ENCODE data around the gene DAZAP2. TPM values are rescaled to one million over a fixed set of nuclear protein-coding genes. Genes with fewer than 3 reads are reported as not detected.

DAZAP2 gene
- total RNA-seq, 2 experiments from 2014 or later, result 131 to 137 TPM

DNA sequence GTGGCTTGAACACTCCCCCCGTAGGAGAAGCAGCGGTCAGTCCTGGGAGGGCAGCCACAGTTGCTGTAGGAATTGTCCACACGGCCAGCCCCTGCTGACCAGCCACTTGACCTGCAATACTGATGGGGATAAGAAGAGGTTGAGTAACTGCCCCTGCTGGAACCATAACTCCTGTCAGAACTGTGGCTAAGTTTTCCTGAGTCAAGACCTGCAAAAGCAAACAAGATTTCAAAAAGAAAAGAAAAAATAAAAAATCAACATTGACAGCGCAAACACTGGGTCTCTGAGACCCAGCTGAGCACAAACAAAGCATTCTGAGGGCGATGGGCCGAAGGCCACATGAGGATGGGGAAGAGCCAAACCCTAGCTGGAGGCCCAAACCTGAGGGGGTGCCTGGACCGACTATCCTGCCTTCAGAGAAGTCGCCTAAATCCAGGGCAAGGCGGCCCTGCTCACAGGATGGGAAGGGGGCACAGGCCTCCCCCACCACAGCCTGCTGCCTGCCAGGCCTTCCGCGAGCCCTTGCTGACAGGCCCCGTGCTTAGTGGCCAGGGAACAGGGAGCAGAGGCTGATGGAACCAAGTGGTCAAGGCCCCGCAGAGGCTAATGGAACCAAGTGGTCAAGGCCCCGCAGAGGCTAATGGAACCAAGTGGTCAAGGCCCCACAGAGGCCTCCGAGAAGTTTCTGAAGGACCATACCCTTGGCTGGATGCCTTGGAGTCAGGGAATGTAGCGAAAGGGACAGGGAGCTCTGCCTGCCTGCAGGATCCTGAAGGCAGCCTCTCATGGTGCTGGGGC is 39.9 kb upstream of the DAZAP2 start:
- Histone ChIP-seq H3K4me2 (ENCODE audit: low read length) (no peak overlapping the region), H2AFZ (ENCODE audit: low read length) (no peak overlapping the region), H3K36me3 (ENCODE audit: insufficient read depth, low read length) (no peaks in the 10 kb centered on the region), H3K4me3 (ENCODE audit: low read depth, low read length, poor library complexity, severe bottlenecking) (no peak overlapping the region), H3K9me2 (ENCODE audit: insufficient read depth, low read length) (no peaks in the 10 kb centered on the region), H3K9me3 (ENCODE audit: low read length) (no peaks in the 10 kb centered on the region), H3K79me2 (ENCODE audit: insufficient read depth, low read depth, low read length) (no peaks in the 10 kb centered on the region), H3K4me1 (ENCODE audit: insufficient read depth, low read length, poor library complexity, severe bottlenecking) (no peaks in the 10 kb centered on the region), H4K20me1 (ENCODE audit: insufficient read depth, low read length) (no peaks in the 10 kb centered on the region), H3K27ac (ENCODE audit: low read depth, low read length, poor library complexity, severe bottlenecking) (no peak overlapping the region)
- POLR2A ChIA-PET, result no interaction called here
- TF ChIP-seq, protein P1, sequence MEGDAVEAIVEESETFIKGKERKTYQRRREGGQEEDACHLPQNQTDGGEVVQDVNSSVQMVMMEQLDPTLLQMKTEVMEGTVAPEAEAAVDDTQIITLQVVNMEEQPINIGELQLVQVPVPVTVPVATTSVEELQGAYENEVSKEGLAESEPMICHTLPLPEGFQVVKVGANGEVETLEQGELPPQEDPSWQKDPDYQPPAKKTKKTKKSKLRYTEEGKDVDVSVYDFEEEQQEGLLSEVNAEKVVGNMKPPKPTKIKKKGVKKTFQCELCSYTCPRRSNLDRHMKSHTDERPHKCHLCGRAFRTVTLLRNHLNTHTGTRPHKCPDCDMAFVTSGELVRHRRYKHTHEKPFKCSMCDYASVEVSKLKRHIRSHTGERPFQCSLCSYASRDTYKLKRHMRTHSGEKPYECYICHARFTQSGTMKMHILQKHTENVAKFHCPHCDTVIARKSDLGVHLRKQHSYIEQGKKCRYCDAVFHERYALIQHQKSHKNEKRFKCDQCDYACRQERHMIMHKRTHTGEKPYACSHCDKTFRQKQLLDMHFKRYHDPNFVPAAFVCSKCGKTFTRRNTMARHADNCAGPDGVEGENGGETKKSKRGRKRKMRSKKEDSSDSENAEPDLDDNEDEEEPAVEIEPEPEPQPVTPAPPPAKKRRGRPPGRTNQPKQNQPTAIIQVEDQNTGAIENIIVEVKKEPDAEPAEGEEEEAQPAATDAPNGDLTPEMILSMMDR (conservative IDR thresholded peaks at IDR 0.05; ENCODE audit: low read length), result no peak
- TF ChIP-seq EZH2phosphoT487 (IDR thresholded peaks at IDR 0.05; ENCODE audit: borderline replicate concordance, low read depth, low read length), result no peak
- BruUV-seq (replicated peaks), result no TSS peak
- CTCF ChIA-PET (ENCODE audit: unreplicated experiment), result no interaction called here
- no peak for DNase-seq (ENCODE audit: low spot score)
- intact Hi-C loops (cut with micrococcal nuclease; ENCODE audit: unreplicated experiment), result no loop called here

DNA sequence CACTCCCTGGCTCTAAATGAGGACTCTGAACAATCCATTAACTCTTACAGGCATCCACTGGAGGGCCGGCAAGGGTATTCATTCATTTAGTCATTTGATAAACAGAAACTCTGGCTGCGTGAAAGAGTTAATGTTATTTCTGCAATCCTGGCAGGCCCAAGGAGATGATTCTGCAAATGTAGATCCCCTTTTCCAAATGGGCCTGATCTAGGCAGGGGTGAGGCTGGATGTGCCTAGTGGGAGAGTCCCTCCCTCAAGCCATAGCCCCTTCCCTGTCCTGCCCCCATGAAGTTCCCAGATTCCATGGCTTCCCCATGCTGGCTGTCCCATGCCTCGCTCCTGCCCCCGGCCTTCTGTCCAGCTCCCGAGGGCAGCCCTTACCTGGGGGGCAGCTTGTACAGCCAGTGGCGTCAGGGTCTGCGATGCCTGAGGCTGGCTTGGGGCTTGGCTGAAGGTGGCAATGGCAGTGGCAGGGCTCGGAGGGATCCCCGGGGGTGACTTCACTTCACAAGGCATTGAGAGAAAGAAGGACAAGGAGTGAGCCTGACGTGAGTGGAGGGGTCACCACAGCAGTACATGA is 39.2 kb upstream of the DAZAP2 start:
- ChIA-PET CTCF (ENCODE audit: unreplicated experiment) (no interaction called here), POLR2A (interaction anchor here (0.6 kb wide), 1 partner anchor 19 kb away, joined by 9 read pairs; the partner anchor contains the start of gene POU6F1)
- Histone ChIP-seq H4K20me1 (ENCODE audit: insufficient read depth, low read length) (no peaks in the 10 kb centered on the region), H3K79me2 (ENCODE audit: insufficient read depth, low read depth, low read length) (no peaks in the 10 kb centered on the region), H3K4me1 (ENCODE audit: insufficient read depth, low read length, poor library complexity, severe bottlenecking) (no peaks in the 10 kb centered on the region), H2AFZ (ENCODE audit: low read length) (no peak overlapping the region), H3K9me2 (ENCODE audit: insufficient read depth, low read length) (no peaks in the 10 kb centered on the region), H3K9me3 (ENCODE audit: low read length) (no peaks in the 10 kb centered on the region), H3K27ac (ENCODE audit: low read depth, low read length, poor library complexity, severe bottlenecking) (no peak overlapping the region), H3K4me2 (ENCODE audit: low read length) (no peak overlapping the region), H3K36me3 (ENCODE audit: insufficient read depth, low read length) (no peaks in the 10 kb centered on the region), H3K4me3 (ENCODE audit: low read depth, low read length, poor library complexity, severe bottlenecking) (no peak overlapping the region)
- DNase-seq (ENCODE audit: low spot score), result no peak
- no peak for TF ChIP-seq EZH2phosphoT487 (IDR thresholded peaks at IDR 0.05; ENCODE audit: borderline replicate concordance, low read depth, low read length)
- TF ChIP-seq, protein P1 (conservative IDR thresholded peaks at IDR 0.05; ENCODE audit: low read length), result no peak
- intact Hi-C loops (cut with micrococcal nuclease; ENCODE audit: unreplicated experiment), result no loop called here
- no TSS peak for BruUV-seq (replicated peaks)

DNA sequence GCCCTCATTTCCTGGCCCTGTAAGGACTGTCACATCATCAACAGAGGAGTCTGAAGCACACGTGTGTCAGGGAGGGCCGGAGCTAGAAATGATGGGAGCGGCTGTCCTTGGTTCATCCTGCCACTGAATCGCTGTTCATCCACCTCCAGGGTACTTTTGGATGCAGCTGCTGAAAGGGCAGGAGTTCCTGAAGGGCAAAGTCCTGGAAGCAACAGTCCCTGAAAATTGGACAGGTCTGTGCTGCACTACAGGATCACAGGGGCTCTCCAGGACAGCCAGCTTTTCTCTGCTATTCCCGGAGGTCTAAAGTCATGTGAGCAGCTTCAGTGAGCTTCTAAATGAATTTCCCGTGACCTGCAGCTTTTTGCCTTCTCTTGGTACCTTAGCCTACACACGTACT is 38.5 kb upstream of the DAZAP2 start:
- no peak for TF ChIP-seq EZH2phosphoT487 (IDR thresholded peaks at IDR 0.05; ENCODE audit: borderline replicate concordance, low read depth, low read length)
- TF ChIP-seq, protein P1 (conservative IDR thresholded peaks at IDR 0.05; ENCODE audit: low read length), result no peak
- no peaks in the 10 kb centered on the region for H3K36me3 ChIP-seq (ENCODE audit: insufficient read depth, low read length)
- H3K27ac ChIP-seq (ENCODE audit: low read depth, low read length, poor library complexity, severe bottlenecking), result no peak overlapping the region
- intact Hi-C loops (cut with micrococcal nuclease; ENCODE audit: unreplicated experiment), result no loop called here
- no peak overlapping the region for H2AFZ ChIP-seq (ENCODE audit: low read length)
- no peaks in the 10 kb centered on the region for H3K9me2 ChIP-seq (ENCODE audit: insufficient read depth, low read length)
- POLR2A ChIA-PET, result interaction anchor here (0.6 kb wide), 1 partner anchor 18 kb away, joined by 9 read pairs; the partner anchor contains the start of gene POU6F1
- no peak for DNase-seq (ENCODE audit: low spot score)
- BruUV-seq (replicated peaks), result no TSS peak
- no peaks in the 10 kb centered on the region for H3K79me2 ChIP-seq (ENCODE audit: insufficient read depth, low read depth, low read length)
- H3K4me2 ChIP-seq (ENCODE audit: low read length), result no peak overlapping the region
- H4K20me1 ChIP-seq (ENCODE audit: insufficient read depth, low read length), result no peaks in the 10 kb centered on the region
- CTCF ChIA-PET (ENCODE audit: unreplicated experiment), result no interaction called here
- no peak overlapping the region for H3K4me3 ChIP-seq (ENCODE audit: low read depth, low read length, poor library complexity, severe bottlenecking)
- H3K4me1 ChIP-seq (ENCODE audit: insufficient read depth, low read length, poor library complexity, severe bottlenecking), result no peaks in the 10 kb centered on the region
- H3K9me3 ChIP-seq (ENCODE audit: low read length), result no peaks in the 10 kb centered on the region

All from OCI-LY7 (cell line).